Stomach (tissue), 9 donors: ENCODE results near the gene RGS4. TPM values are rescaled to one million over a fixed set of nuclear protein-coding genes. Genes with fewer than 3 reads are reported as not detected.

Experiments
- DNase-seq, 2 donors: peaks; one replicate each; pipeline versions ENCODE4 v3.0.0 to v3.0.0-alpha.2; 2013 to 2019
- H3K27ac ChIP-seq, 5 donors: fragments of 200-600 bp in 4 of 5; sonication (generic) in 4 of 5; one replicate each; pipeline ENCODE4 v1.5.1; 2013 to 2019; ENCODE audit warnings: mild to moderate bottlenecking in 1 of 5, moderate library complexity in 1 of 5
- H3K27me3 ChIP-seq, 3 donors: fragments of 200-600 bp; sonication (generic); one replicate each; pipeline ENCODE4 v1.5.1; 2017 to 2019; ENCODE audit warnings: mixed run types in 1 of 3
- H3K36me3 ChIP-seq, 4 donors: fragments of 200-600 bp; sonication (generic); 1 replicate in 3 of 4; 2 replicates in 1 of 4; pipeline ENCODE4 v1.5.1; 2016 to 2019
- H3K4me1 ChIP-seq, 4 donors: fragments of 200-600 bp; sonication (generic); one replicate each; pipeline ENCODE4 v1.5.1; 2016 to 2019
- H3K4me3 ChIP-seq, 4 donors: fragments of 200-600 bp; sonication (generic) in 3 of 4; one replicate each; pipeline ENCODE4 v1.5.1; 2016 to 2019; ENCODE audit warnings: mild to moderate bottlenecking in 1 of 4
- H3K9me3 ChIP-seq, 4 donors: fragments of 200-600 bp; sonication (generic); one replicate each; pipeline ENCODE4 v1.5.1; 2016 to 2019
- EP300 ChIP-seq: sonication (generic); formaldehyde crosslinking; IDR thresholded peaks from one replicate; pipeline ENCODE4 v1.6.1; 2017; ENCODE audit warnings: antibody characterized with exemption
- POLR2A ChIP-seq, 4 donors: fragments of 450-650 bp; IDR thresholded peaks; one replicate each; pipeline ENCODE4 v1.6.1; 2016; ENCODE audit warnings: antibody characterized with exemption in 4 of 4, control low read depth in 2 of 4, mild to moderate bottlenecking in 1 of 4, moderate library complexity in 1 of 4
- POLR2AphosphoS5 ChIP-seq, 3 donors: sonication (generic); formaldehyde crosslinking; IDR thresholded peaks; one replicate each; pipeline ENCODE4 v1.6.1; 2016; ENCODE audit warnings: antibody characterized with exemption in 3 of 3
- WGBS, 5 donors: extraction: QIAGEN DNeasy Blood & Tissue Kit in 3 of 5; methylation state at CpG; one replicate each; pipeline versions ENCODE4 v1.1.5 to v1.1.7; 2013 to 2018; 5-methylcytosine and 5-hydroxymethylcytosine counted together
- intact Hi-C: fragments of 100-400 bp; cut with DNase I; formaldehyde crosslinking; loops from one replicate; pipeline ENCODE4 v1.15.1; 2023; ENCODE audit warnings: low total_unique reads
- polyA plus RNA-seq, 3 donors: library from polyadenylated mRNA; stranded (reverse); fragments of 200-250 nt; gene quantifications; one replicate each; pipeline ENCODE4 v1.2.3, GENCODE V29; 2013
- total RNA-seq, 5 donors: library from RNA; depleted of rRNA; stranded (reverse); fragments of >200 nt; gene quantifications; one replicate each; pipeline versions ENCODE4 v1.1.0 to v1.2.3, GENCODE V29; 2014 to 2016
- TF ChIP-seq, protein P1 (sequence below), 7 experiments: fragments of 450-650 bp in 4 of 7; fragments of 200-600 bp in 3 of 7; sonication (generic) in 3 of 7; IDR thresholded peaks; one replicate each; pipeline ENCODE4 v1.5.1; 2016 to 2019; ENCODE audit warnings: antibody characterized with exemption in 7 of 7, control low read depth in 2 of 7, mild to moderate bottlenecking in 1 of 7
- donor health status: healthy with polysubstance abuse.
- donor health status: Bipolar disorder and iron deficiency.
- donor health status: healthy.

The RGS4 gene
- total and polyA plus RNA-seq, 8 donors, result 1.8 to 60.7 (median 5.8) TPM; not detected in 2

DNA sequence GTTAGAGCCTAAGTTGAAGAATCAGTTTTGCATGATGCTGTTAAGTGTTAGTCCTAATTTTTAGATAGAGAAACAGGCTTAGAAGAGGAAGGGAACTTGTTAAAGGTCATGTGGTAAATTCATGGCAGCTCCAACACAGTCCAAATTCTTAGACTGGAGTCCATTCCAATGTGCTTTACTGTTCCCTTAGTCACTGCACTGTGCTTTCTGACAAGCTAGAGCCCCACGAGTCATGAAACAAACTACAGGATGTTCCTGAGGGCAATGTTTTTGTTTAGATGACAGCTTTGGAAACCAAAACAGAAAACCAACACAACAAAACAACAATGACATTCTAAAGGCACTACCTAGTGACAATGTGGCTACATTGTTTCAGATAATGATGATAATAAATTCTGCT, 23.1 kb upstream of the RGS4 start:
- intact Hi-C loops, result no loop called here
- Histone ChIP-seq H3K4me1 (no peaks in the 10 kb centered on the region), H3K36me3 (no peaks in the 10 kb centered on the region), H3K27ac (no peak overlapping the region), H3K9me3 (no peaks in the 10 kb centered on the region), H3K27me3 (no peaks in the 10 kb centered on the region), H3K4me3 (no peak overlapping the region)
- no peak for DNase-seq
- TF ChIP-seq, protein P1, sequence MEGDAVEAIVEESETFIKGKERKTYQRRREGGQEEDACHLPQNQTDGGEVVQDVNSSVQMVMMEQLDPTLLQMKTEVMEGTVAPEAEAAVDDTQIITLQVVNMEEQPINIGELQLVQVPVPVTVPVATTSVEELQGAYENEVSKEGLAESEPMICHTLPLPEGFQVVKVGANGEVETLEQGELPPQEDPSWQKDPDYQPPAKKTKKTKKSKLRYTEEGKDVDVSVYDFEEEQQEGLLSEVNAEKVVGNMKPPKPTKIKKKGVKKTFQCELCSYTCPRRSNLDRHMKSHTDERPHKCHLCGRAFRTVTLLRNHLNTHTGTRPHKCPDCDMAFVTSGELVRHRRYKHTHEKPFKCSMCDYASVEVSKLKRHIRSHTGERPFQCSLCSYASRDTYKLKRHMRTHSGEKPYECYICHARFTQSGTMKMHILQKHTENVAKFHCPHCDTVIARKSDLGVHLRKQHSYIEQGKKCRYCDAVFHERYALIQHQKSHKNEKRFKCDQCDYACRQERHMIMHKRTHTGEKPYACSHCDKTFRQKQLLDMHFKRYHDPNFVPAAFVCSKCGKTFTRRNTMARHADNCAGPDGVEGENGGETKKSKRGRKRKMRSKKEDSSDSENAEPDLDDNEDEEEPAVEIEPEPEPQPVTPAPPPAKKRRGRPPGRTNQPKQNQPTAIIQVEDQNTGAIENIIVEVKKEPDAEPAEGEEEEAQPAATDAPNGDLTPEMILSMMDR (IDR thresholded peaks at IDR 0.05), result no peak
- TF ChIP-seq POLR2AphosphoS5 (IDR thresholded peaks at IDR 0.05), result peak in 1 of 3 donors; percentile 43
- WGBS, 5 donors, result 13 to 52% (median 41%) methylated on average over 1 of the region's 1 CpG

- no peaks in the 10 kb centered on the region for H3K36me3 ChIP-seq
- no peaks in the 10 kb centered on the region for H3K27me3 ChIP-seq
- TF ChIP-seq EP300 (no peak), POLR2A (IDR thresholded peaks at IDR 0.05) (no peak), POLR2AphosphoS5 (IDR thresholded peaks at IDR 0.05) (no peak)
- TF ChIP-seq, protein P1 (IDR thresholded peaks at IDR 0.05), result no peak
- intact Hi-C loops, result no loop called here
- DNase-seq, result no peak
- H3K4me1 ChIP-seq, result no peaks in the 10 kb centered on the region
- no peaks in the 10 kb centered on the region for H3K9me3 ChIP-seq
- no peak overlapping the region for H3K4me3 ChIP-seq
- 87 to 93% (median 89%) methylated on average over 6 of the region's 6 CpGs for WGBS, 5 donors
- H3K27ac ChIP-seq, result no peak overlapping the region
Measured at GRCh38 chr1:163047951-163048659, 21.1 kb upstream of the RGS4 start.

DNA sequence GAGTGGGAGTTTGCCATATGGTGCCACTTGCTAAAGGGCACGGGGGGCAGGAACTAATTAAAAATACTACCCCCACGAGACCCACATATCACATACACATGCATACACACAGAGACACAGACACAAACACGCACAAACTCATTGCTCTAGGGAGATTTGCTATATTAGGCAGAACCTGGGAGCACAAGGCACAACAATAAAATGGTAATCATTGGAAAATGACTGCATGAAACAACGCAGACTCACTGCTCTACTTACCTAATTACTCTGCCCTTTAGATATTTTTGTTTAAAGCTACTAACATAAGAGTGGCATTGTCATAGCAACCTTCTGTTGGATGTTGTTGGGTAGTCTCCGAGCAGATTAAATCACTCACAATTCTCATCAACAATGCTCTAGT, 20.3 kb upstream of the RGS4 start:
- no peaks in the 10 kb centered on the region for H3K9me3 ChIP-seq
- no peak overlapping the region for H3K27ac ChIP-seq
- intact Hi-C loops, result no loop called here
- no peaks in the 10 kb centered on the region for H3K4me1 ChIP-seq
- DNase-seq, result no peak
- 72 to 87% (median 80%) methylated on average over 5 of the region's 5 CpGs for WGBS, 5 donors
- no peak overlapping the region for H3K4me3 ChIP-seq
- H3K27me3 ChIP-seq, result no peaks in the 10 kb centered on the region
- no peak for TF ChIP-seq EP300
- TF ChIP-seq, protein P1 (IDR thresholded peaks at IDR 0.05), result no peak
- no peak for TF ChIP-seq POLR2AphosphoS5 (IDR thresholded peaks at IDR 0.05)
- no peak for TF ChIP-seq POLR2A (IDR thresholded peaks at IDR 0.05)
- H3K36me3 ChIP-seq, result no peaks in the 10 kb centered on the region

DNA sequence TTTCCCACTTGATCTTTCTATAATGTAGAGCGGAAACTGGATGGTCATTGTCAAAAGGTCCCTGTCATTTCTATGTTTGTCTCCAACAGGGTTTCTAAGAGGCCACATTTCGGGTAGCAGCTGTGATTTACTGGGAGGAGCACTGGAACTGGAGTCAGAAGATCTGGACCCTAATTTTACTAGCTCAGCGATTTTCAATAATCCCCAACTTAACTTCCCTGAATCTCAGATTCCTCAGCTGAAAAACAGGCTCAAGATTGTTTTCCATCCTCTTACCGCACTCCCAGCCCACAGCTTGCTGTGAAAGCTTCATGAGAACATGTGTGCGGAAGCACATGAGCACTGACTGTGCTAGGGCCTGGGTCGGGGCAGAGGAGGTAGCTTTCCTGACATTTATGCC, 19.9 kb upstream of the RGS4 start:
- intact Hi-C loops, result no loop called here
- no peaks in the 10 kb centered on the region for H3K4me1 ChIP-seq
- TF ChIP-seq POLR2A (IDR thresholded peaks at IDR 0.05), result no peak
- TF ChIP-seq EP300, result no peak
- no peak for DNase-seq
- WGBS, 5 donors, result 87 to 93% (median 92%) methylated on average over 6 of the region's 6 CpGs
- no peak overlapping the region for H3K27ac ChIP-seq
- no peaks in the 10 kb centered on the region for H3K9me3 ChIP-seq
- no peaks in the 10 kb centered on the region for H3K36me3 ChIP-seq
- H3K27me3 ChIP-seq, result no peaks in the 10 kb centered on the region
- H3K4me3 ChIP-seq, result no peak overlapping the region

DNA sequence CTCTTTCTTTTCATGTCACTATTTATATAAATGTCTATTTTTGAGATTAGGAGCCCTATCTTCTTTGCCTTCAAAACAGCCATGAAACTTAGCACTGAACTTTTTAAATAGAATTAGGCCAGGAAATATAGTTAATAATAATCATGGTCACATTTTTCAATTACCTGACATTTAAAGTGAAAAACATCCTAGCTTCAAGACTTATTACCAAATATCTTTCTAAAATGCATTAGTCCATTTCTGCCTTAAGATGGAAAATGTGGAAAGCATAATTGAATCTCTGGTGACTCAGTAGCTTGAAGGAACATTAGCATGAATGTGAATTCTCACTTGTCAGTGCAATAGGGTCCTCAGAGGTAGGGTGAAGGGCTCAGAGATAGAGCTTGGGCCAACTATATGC, 18.7 kb upstream of the RGS4 start:
- H3K4me1 ChIP-seq, result peaks cover 0 to 6% (median 0%) of the 10 kb centered on the region in 4 donors
- no peak overlapping the region for H3K27ac ChIP-seq
- no peaks in the 10 kb centered on the region for H3K27me3 ChIP-seq
- no peaks in the 10 kb centered on the region for H3K9me3 ChIP-seq
- H3K36me3 ChIP-seq, result no peaks in the 10 kb centered on the region
- intact Hi-C loops, result no loop called here
- no peak for DNase-seq
- H3K4me3 ChIP-seq, result no peak overlapping the region
- no peak for TF ChIP-seq EP300
- TF ChIP-seq POLR2A (IDR thresholded peaks at IDR 0.05), result no peak
- TF ChIP-seq, protein P1 (IDR thresholded peaks at IDR 0.05), result no peak
- TF ChIP-seq POLR2AphosphoS5 (IDR thresholded peaks at IDR 0.05), result no peak
